Neural cell (in vitro differentiated cells): ENCODE results near the gene NUP107. TPM values are rescaled to one million over a fixed set of nuclear protein-coding genes. Genes with fewer than 3 reads are reported as not detected.

ENCODE experiments used
- H2AFZ ChIP-seq: fragments of 200-600, 300-800 bp; sonication (generic), shearing (Covaris generic); 2 replicates; pipeline ENCODE4 v1.6.0; 2014; ENCODE audit warnings: low read depth, mild to moderate bottlenecking, antibody characterized with exemption, low read length, moderate library complexity
- H3F3A ChIP-seq: fragments of 200-600 bp; shearing (Covaris generic); 2 replicates; pipeline ENCODE4 v1.6.1; 2016; ENCODE audit warnings: mild to moderate bottlenecking, moderate library complexity, mixed read lengths, antibody characterized with exemption, low read length; ENCODE audit not compliant: insufficient read depth, poor library complexity, severe bottlenecking
- H3K27ac ChIP-seq: fragments of 200-600, 300-800 bp; sonication (generic), shearing (Covaris generic); 2 replicates; pipeline ENCODE4 v1.5.1; 2014; ENCODE audit warnings: mild to moderate bottlenecking, low read length, moderate library complexity
- H3K27me3 ChIP-seq: fragments of 300-800, 200-600 bp; sonication (generic), shearing (Covaris generic); 2 replicates; pipeline ENCODE4 v1.6.0; 2014; ENCODE audit warnings: mild to moderate bottlenecking, low read depth, low read length, moderate library complexity; ENCODE audit not compliant: insufficient read depth
- H3K36me3 ChIP-seq: fragments of 300-800, 200-600 bp; sonication (generic), shearing (Covaris generic); 2 replicates; pipeline ENCODE4 v1.5.1; 2014; ENCODE audit warnings: mild to moderate bottlenecking, antibody characterized with exemption, low read length, moderate library complexity; ENCODE audit not compliant: insufficient read depth
- H3K4me2 ChIP-seq: fragments of 300-800, 200-600 bp; sonication (generic), shearing (Covaris generic); 2 replicates; pipeline ENCODE4 v1.6.0; 2014; ENCODE audit warnings: mild to moderate bottlenecking, low read length
- H3K4me3 ChIP-seq: fragments of 300-800, 200-600 bp; sonication (generic), shearing (Covaris generic); 2 replicates; pipeline ENCODE4 v1.5.1; 2014; ENCODE audit warnings: mild to moderate bottlenecking, low read length, moderate library complexity
- H3K79me2 ChIP-seq: fragments of 200-600 bp; shearing (Covaris generic); replicated peaks from 2 replicates; pipeline ENCODE4 v1.6.0; 2014; ENCODE audit warnings: mild to moderate bottlenecking, low read length, moderate library complexity; ENCODE audit not compliant: insufficient read depth
- H3K9ac ChIP-seq: fragments of 300-800, 200-600 bp; sonication (generic), shearing (Covaris generic); 2 replicates; pipeline ENCODE4 v1.6.1; 2016; ENCODE audit warnings: mild to moderate bottlenecking, low read length, mixed read lengths
- H3K9me2 ChIP-seq: fragments of 200-600 bp; shearing (Covaris generic); 2 replicates; pipeline ENCODE4 v1.6.1; 2016; ENCODE audit warnings: mild to moderate bottlenecking, low read length, mixed read lengths; ENCODE audit not compliant: insufficient read depth
- H3K9me3 ChIP-seq: fragments of 200-600, 300-800 bp; sonication (generic), shearing (Covaris generic); 2 replicates; pipeline ENCODE4 v1.6.1; 2016; ENCODE audit warnings: mild to moderate bottlenecking, mixed run types, low read length, moderate library complexity, mixed read lengths
- H4K20me1 ChIP-seq: fragments of 200-600 bp; shearing (Covaris generic); 2 replicates; pipeline ENCODE4 v1.6.1; 2016; ENCODE audit warnings: mild to moderate bottlenecking, mixed run types; ENCODE audit not compliant: insufficient read depth
- EP300 ChIP-seq: fragments of 450-650 bp; conservative IDR thresholded peaks from 2 replicates; pipeline ENCODE4 v1.6.1; 2014; ENCODE audit warnings: antibody characterized with exemption, mild to moderate bottlenecking, moderate library complexity; ENCODE audit not compliant: poor library complexity, severe bottlenecking
- EZH2 ChIP-seq: fragments of 200-600, 300-800 bp; shearing (Covaris generic), sonication (generic); IDR thresholded peaks from 2 replicates; pipeline ENCODE4 v1.6.1; 2014; ENCODE audit warnings: antibody characterized with exemption, low read length, borderline replicate concordance, mild to moderate bottlenecking; ENCODE audit not compliant: insufficient read depth, poor library complexity, severe bottlenecking
- MXI1 ChIP-seq: fragments of 450-650 bp; conservative IDR thresholded peaks from 2 replicates; pipeline ENCODE4 v1.6.1; 2014; ENCODE audit warnings: antibody characterized with exemption, mild to moderate bottlenecking; ENCODE audit not compliant: poor library complexity, severe bottlenecking
- POLR2AphosphoS5 ChIP-seq: IDR thresholded peaks from 2 replicates; pipeline ENCODE4 v1.6.1; 2012
- RAD21 ChIP-seq: fragments of 450-650 bp; conservative IDR thresholded peaks from 2 replicates; pipeline ENCODE4 v1.6.1; 2014; ENCODE audit warnings: antibody characterized with exemption, mild to moderate bottlenecking, moderate library complexity
- SMC3 ChIP-seq: fragments of 450-650 bp; conservative IDR thresholded peaks from 2 replicates; pipeline ENCODE4 v1.6.1; 2014; ENCODE audit warnings: antibody characterized with exemption, mild to moderate bottlenecking, moderate library complexity; ENCODE audit not compliant: poor library complexity
- TAF1 ChIP-seq: IDR thresholded peaks from 2 replicates; pipeline ENCODE4 v1.6.1; 2012; ENCODE audit warnings: low read depth
- polyA plus RNA-seq: library from polyadenylated mRNA; depleted of rRNA; stranded (reverse); fragments of >200 nt; gene quantifications from 2 replicates; pipeline ENCODE4 v1.2.3, GENCODE V29; 2014
- TF ChIP-seq, protein P1 (sequence below): IDR thresholded peaks from 2 replicates; pipeline ENCODE4 v1.6.1; 2012; ENCODE audit warnings: borderline replicate concordance
- TF ChIP-seq, protein P2 (sequence below): fragments of 450-650 bp; IDR thresholded peaks from 2 replicates; pipeline ENCODE4 v1.5.1; 2014; ENCODE audit warnings: antibody characterized with exemption, mild to moderate bottlenecking, moderate library complexity; ENCODE audit not compliant: poor library complexity, severe bottlenecking

Gene NUP107
- polyA plus RNA-seq, 1 donor from 2014 or later, result 64.1 TPM

DNA sequence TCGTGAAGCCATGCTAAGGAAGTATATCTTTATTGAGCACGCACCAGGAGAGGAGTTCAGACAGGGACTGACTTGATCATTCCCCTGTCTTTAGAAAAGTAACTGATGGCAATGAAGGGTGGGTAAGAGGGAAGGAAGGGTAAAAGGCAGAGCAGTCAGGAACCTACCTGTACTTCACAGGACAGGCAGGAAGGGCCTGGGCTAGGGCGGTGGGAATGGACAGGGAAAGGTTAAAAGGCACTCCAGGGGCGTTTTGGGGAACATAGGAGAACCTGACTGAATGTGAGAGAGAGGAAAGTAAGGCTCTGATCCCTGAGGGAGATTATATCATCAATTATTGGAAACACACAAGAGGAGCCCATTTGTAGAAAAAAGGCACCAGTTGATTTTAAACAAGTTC is 63.1 kb downstream of the NUP107 start:
- Histone ChIP-seq H3K9me3 (no peaks in the 10 kb centered on the region), H3F3A (no peaks in the 10 kb centered on the region), H3K9me2 (no peaks in the 10 kb centered on the region), H4K20me1 (no peaks in the 10 kb centered on the region), H3K79me2 (peaks cover 16% of the 10 kb centered on the region), H3K4me3 (peak overlapping the region; percentile 54), H3K9ac (no peak overlapping the region), H3K36me3 (peaks cover 5% of the 10 kb centered on the region), H3K27me3 (no peaks in the 10 kb centered on the region), H3K27ac (no peak overlapping the region), H2AFZ (no peak overlapping the region), H3K4me2 (no peak overlapping the region)
- TF ChIP-seq, protein P1, sequence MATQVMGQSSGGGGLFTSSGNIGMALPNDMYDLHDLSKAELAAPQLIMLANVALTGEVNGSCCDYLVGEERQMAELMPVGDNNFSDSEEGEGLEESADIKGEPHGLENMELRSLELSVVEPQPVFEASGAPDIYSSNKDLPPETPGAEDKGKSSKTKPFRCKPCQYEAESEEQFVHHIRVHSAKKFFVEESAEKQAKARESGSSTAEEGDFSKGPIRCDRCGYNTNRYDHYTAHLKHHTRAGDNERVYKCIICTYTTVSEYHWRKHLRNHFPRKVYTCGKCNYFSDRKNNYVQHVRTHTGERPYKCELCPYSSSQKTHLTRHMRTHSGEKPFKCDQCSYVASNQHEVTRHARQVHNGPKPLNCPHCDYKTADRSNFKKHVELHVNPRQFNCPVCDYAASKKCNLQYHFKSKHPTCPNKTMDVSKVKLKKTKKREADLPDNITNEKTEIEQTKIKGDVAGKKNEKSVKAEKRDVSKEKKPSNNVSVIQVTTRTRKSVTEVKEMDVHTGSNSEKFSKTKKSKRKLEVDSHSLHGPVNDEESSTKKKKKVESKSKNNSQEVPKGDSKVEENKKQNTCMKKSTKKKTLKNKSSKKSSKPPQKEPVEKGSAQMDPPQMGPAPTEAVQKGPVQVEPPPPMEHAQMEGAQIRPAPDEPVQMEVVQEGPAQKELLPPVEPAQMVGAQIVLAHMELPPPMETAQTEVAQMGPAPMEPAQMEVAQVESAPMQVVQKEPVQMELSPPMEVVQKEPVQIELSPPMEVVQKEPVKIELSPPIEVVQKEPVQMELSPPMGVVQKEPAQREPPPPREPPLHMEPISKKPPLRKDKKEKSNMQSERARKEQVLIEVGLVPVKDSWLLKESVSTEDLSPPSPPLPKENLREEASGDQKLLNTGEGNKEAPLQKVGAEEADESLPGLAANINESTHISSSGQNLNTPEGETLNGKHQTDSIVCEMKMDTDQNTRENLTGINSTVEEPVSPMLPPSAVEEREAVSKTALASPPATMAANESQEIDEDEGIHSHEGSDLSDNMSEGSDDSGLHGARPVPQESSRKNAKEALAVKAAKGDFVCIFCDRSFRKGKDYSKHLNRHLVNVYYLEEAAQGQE, result no peak
- TF ChIP-seq MXI1 (no peak), EZH2 (no peak), POLR2AphosphoS5 (no peak), TAF1 (no peak), EP300 (no peak), RAD21 (no peak), SMC3 (no peak)
- TF ChIP-seq, protein P2, sequence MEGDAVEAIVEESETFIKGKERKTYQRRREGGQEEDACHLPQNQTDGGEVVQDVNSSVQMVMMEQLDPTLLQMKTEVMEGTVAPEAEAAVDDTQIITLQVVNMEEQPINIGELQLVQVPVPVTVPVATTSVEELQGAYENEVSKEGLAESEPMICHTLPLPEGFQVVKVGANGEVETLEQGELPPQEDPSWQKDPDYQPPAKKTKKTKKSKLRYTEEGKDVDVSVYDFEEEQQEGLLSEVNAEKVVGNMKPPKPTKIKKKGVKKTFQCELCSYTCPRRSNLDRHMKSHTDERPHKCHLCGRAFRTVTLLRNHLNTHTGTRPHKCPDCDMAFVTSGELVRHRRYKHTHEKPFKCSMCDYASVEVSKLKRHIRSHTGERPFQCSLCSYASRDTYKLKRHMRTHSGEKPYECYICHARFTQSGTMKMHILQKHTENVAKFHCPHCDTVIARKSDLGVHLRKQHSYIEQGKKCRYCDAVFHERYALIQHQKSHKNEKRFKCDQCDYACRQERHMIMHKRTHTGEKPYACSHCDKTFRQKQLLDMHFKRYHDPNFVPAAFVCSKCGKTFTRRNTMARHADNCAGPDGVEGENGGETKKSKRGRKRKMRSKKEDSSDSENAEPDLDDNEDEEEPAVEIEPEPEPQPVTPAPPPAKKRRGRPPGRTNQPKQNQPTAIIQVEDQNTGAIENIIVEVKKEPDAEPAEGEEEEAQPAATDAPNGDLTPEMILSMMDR, result no peak

DNA sequence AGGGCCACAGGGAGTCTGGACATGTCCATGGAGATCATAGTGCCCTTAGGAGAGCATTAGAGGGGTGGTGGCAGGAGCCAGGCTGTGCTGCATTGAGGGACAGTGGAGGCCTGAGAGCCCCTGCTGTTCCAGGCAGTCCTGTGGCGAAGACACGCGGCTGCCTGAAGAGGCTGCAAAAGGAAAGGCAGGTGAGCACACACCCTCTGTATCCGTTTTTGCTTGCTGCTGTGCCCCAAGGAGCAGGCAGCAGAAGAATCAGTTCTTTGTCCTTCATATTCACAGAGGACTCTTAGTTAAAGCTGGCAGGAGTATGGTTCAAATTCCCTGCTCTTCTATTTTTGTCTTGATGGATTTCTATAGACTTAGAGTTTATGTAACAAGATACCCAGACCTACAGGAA is 63.7 kb downstream of the NUP107 start:
- H3K9me2 ChIP-seq, result no peaks in the 10 kb centered on the region
- peaks cover 16% of the 10 kb centered on the region for H3K79me2 ChIP-seq
- H4K20me1 ChIP-seq, result no peaks in the 10 kb centered on the region
- H3K36me3 ChIP-seq, result peaks cover 6% of the 10 kb centered on the region
- no peaks in the 10 kb centered on the region for H3K27me3 ChIP-seq
- TF ChIP-seq EP300 (no peak), RAD21 (no peak), MXI1 (no peak), POLR2AphosphoS5 (no peak), EZH2 (no peak), TAF1 (no peak)
- TF ChIP-seq, protein P1, result no peak
- TF ChIP-seq, protein P2, result no peak
- no peak overlapping the region for H3K4me2 ChIP-seq
- H3K27ac ChIP-seq, result no peak overlapping the region
- H3K9ac ChIP-seq, result no peak overlapping the region
- peak overlapping the region; percentile 15 for H3K4me3 ChIP-seq
- no peaks in the 10 kb centered on the region for H3K9me3 ChIP-seq
- H3F3A ChIP-seq, result no peaks in the 10 kb centered on the region
- H2AFZ ChIP-seq, result no peak overlapping the region
